Gastroesophageal sphincter (tissue), 4 donors: ENCODE measurements around the gene COX15. TPM values are rescaled to one million over a fixed set of nuclear protein-coding genes. Genes with fewer than 3 reads are reported as not detected.

Experiments
- ATAC-seq: fragments of 150-250 bp; one replicate; pipeline ENCODE4 v1.9.1; 2016; ENCODE audit warnings: mild to moderate bottlenecking, moderate library complexity
- H3K27ac ChIP-seq, 4 donors: fragments of 200-600 bp; sonication (generic) in 3 of 4; 1 replicate in 3 of 4; 2 replicates in 1 of 4; pipeline ENCODE4 v1.5.1; 2016 to 2019
- H3K27me3 ChIP-seq: fragments of 200-600 bp; sonication (generic); one replicate; pipeline ENCODE4 v1.5.1; 2019
- H3K36me3 ChIP-seq, 2 donors: fragments of 200-600 bp; sonication (generic); one replicate each; pipeline ENCODE4 v1.5.1; 2019; ENCODE audit warnings: control low read depth in 1 of 2
- H3K4me1 ChIP-seq, 3 donors: fragments of 200-600 bp; sonication (generic); 1 replicate in 2 of 3; 2 replicates in 1 of 3; pipeline ENCODE4 v1.5.1; 2016 to 2019; ENCODE audit warnings: control low read depth in 2 of 3
- H3K4me3 ChIP-seq, 2 donors: fragments of 200-600 bp; sonication (generic); one replicate each; pipeline ENCODE4 v1.5.1; 2019; ENCODE audit warnings: mild to moderate bottlenecking in 1 of 2, moderate library complexity in 1 of 2
- H3K9me3 ChIP-seq, 3 donors: fragments of 200-600 bp; sonication (generic); one replicate each; pipeline ENCODE4 v1.5.1; 2017 to 2019; ENCODE audit warnings: control low read depth in 2 of 3
- CTCF ChIP-seq, 4 experiments: fragments of 200-600 bp in 2 of 4; fragments of 450-650 bp in 2 of 4; sonication (generic) in 1 of 4; IDR thresholded peaks; one replicate each; pipeline ENCODE4 v1.5.1; 2017 to 2019; ENCODE audit warnings: antibody characterized with exemption in 4 of 4, mild to moderate bottlenecking in 2 of 4, moderate library complexity in 2 of 4
- EP300 ChIP-seq: sonication (generic); formaldehyde crosslinking; IDR thresholded peaks from one replicate; pipeline ENCODE4 v1.6.1; 2017; ENCODE audit warnings: antibody characterized with exemption, mild to moderate bottlenecking
- POLR2A ChIP-seq, 2 donors: fragments of 450-650 bp; IDR thresholded peaks; one replicate each; pipeline ENCODE4 v1.6.1; 2017; ENCODE audit warnings: antibody characterized with exemption in 2 of 2, mild to moderate bottlenecking in 2 of 2, moderate library complexity in 1 of 2
- POLR2AphosphoS5 ChIP-seq: sonication (generic); formaldehyde crosslinking; IDR thresholded peaks from one replicate; pipeline ENCODE4 v1.6.1; 2017; ENCODE audit warnings: antibody characterized with exemption
- WGBS, 2 donors: methylation state at CpG; one replicate each; pipeline ENCODE4 v1.1.5; 2018; ENCODE audit warnings: low coverage in 1 of 2; 5-methylcytosine and 5-hydroxymethylcytosine counted together
- total RNA-seq, 4 donors: library from RNA; depleted of rRNA; stranded (reverse); fragments of >200 nt; gene quantifications; one replicate each; pipeline ENCODE4 v1.1.0, GENCODE V29; 2016

COX15 gene
- total RNA-seq, 4 donors from 2014 or later, result 25.6 to 32.6 (median 29.3) TPM

GRCh38 chr10:99765672-99766301 is 33.9 kb upstream of the COX15 start:
- Histone ChIP-seq H3K27ac (no peak overlapping the region), H3K9me3 (no peaks in the 10 kb centered on the region), H3K27me3 (no peaks in the 10 kb centered on the region), H3K4me3 (no peak overlapping the region), H3K4me1 (no peaks in the 10 kb centered on the region), H3K36me3 (peaks cover 0 to 10% of the 10 kb centered on the region in 2 donors)
- WGBS, 2 donors, result 45 to 58% methylated on average over 2 to 4 of the region's 4 CpGs
- TF ChIP-seq POLR2A (IDR thresholded peaks at IDR 0.05), result no peak
- no peak for TF ChIP-seq CTCF (IDR thresholded peaks at IDR 0.05)
- ATAC-seq, result no peak

- Histone ChIP-seq H3K9me3 (no peaks in the 10 kb centered on the region), H3K27me3 (no peaks in the 10 kb centered on the region), H3K36me3 (peaks cover 0 to 52% of the 10 kb centered on the region in 2 donors), H3K27ac (no peak overlapping the region), H3K4me3 (no peak overlapping the region), H3K4me1 (no peaks in the 10 kb centered on the region)
- ATAC-seq, result no peak
- TF ChIP-seq POLR2A (IDR thresholded peaks at IDR 0.05) (no peak), POLR2AphosphoS5 (no peak), EP300 (no peak), CTCF (IDR thresholded peaks at IDR 0.05) (no peak)
These were observed 29.4 kb upstream of the COX15 start for GRCh38 chr10:99761365-99761764.

- Histone ChIP-seq H3K27me3 (no peaks in the 10 kb centered on the region), H3K4me1 (no peaks in the 10 kb centered on the region), H3K9me3 (no peaks in the 10 kb centered on the region), H3K4me3 (no peak overlapping the region), H3K36me3 (peaks cover 10 to 63% of the 10 kb centered on the region in 2 donors), H3K27ac (no peak overlapping the region)
- ATAC-seq, result no peak
- TF ChIP-seq CTCF (IDR thresholded peaks at IDR 0.05) (no peak), POLR2AphosphoS5 (no peak), POLR2A (IDR thresholded peaks at IDR 0.05) (no peak), EP300 (no peak)
- no CpG with 5 or more reads among the region's 1 CpG for WGBS, 2 donors
These were observed 28.4 kb upstream of the COX15 start for GRCh38 chr10:99760321-99760720.

GRCh38 chr10:99758211-99758891 is 26.4 kb upstream of the COX15 start:
- Histone ChIP-seq H3K27me3 (no peaks in the 10 kb centered on the region), H3K4me1 (no peaks in the 10 kb centered on the region), H3K4me3 (no peak overlapping the region), H3K9me3 (no peaks in the 10 kb centered on the region), H3K36me3 (peaks cover 11 to 83% of the 10 kb centered on the region in 2 donors), H3K27ac (no peak overlapping the region)
- TF ChIP-seq CTCF (IDR thresholded peaks at IDR 0.05), result no peak
- TF ChIP-seq EP300, result no peak
- TF ChIP-seq POLR2AphosphoS5, result no peak
- TF ChIP-seq POLR2A (IDR thresholded peaks at IDR 0.05), result no peak
- 65 to 83% methylated on average over 2 of the region's 2 CpGs for WGBS, 2 donors
- peak; percentile 60 for ATAC-seq

- no peak overlapping the region for H3K27ac ChIP-seq
- no peaks in the 10 kb centered on the region for H3K27me3 ChIP-seq
- WGBS, 2 donors, result 90 to 100% methylated on average over 1 of the region's 1 CpG
- no peaks in the 10 kb centered on the region for H3K9me3 ChIP-seq
- H3K4me1 ChIP-seq, result no peaks in the 10 kb centered on the region
- H3K36me3 ChIP-seq, result peaks cover 11 to 98% of the 10 kb centered on the region in 2 donors
- no peak overlapping the region for H3K4me3 ChIP-seq
- TF ChIP-seq POLR2AphosphoS5, result no peak
- no peak for TF ChIP-seq CTCF (IDR thresholded peaks at IDR 0.05)
- TF ChIP-seq POLR2A (IDR thresholded peaks at IDR 0.05), result no peak
- no peak for TF ChIP-seq EP300
- ATAC-seq, result no peak
These were observed 24.2 kb upstream of the COX15 start for GRCh38 chr10:99756159-99756558.
